HepG2 (cell line): ENCODE data around the gene CAVIN1. TPM values are rescaled to one million over a fixed set of nuclear protein-coding genes. Genes with fewer than 3 reads are reported as not detected.
A peak's percentile ranks its signal among the peaks of the same experiment; 100 is the strongest.

ENCODE experiments used
- CAMTA2 ChIP-seq: sonication (generic); formaldehyde crosslinking; IDR thresholded peaks from 2 replicates; pipeline ENCODE4 v1.4.0; 2020; ENCODE audit warnings: mild to moderate bottlenecking, missing genetic modification reagents, borderline replicate concordance
- CEBPB ChIP-seq: IDR thresholded peaks from 2 replicates; pipeline ENCODE4 v1.6.1; 2011; ENCODE audit warnings: low read depth, low read length, improper control_type of control experiment, borderline replicate concordance
- DRAP1 ChIP-seq: IDR thresholded peaks from 2 replicates; pipeline ENCODE4 v1.6.1; 2016; ENCODE audit warnings: missing genetic modification reagents, missing compliant biosample characterization
- FOXK1 ChIP-seq: sonication (generic); formaldehyde crosslinking; IDR thresholded peaks from 2 replicates; pipeline ENCODE4 v1.4.0; 2020; ENCODE audit warnings: low read depth, missing genetic modification reagents, borderline replicate concordance
- HNRNPL ChIP-seq: fragments of 200-400 bp; formaldehyde crosslinking; IDR thresholded peaks from 2 replicates; pipeline ENCODE4 v1.6.1; 2017; ENCODE audit warnings: mild to moderate bottlenecking, low read depth, low read length
- ISL2 ChIP-seq: sonication (generic); formaldehyde crosslinking; IDR thresholded peaks from 2 replicates; pipeline ENCODE4 v1.5.0; 2020; ENCODE audit warnings: missing genetic modification reagents
- MNT ChIP-seq: fragments of 450-650 bp; IDR thresholded peaks from 2 replicates; pipeline ENCODE4 v1.6.1; 2016
- MXI1 ChIP-seq: IDR thresholded peaks from 3 replicates; pipeline ENCODE4 v1.6.1; 2012; ENCODE audit warnings: low read depth, low read length, inconsistent platforms, borderline replicate concordance
- PATZ1 ChIP-seq: sonication (generic); formaldehyde crosslinking; IDR thresholded peaks from 2 replicates; pipeline ENCODE4 v1.4.0; 2020; ENCODE audit warnings: missing genetic modification reagents
- PHF8 ChIP-seq: sonication (generic); formaldehyde crosslinking; IDR thresholded peaks from 2 replicates; pipeline ENCODE4 v1.5.0; 2020; ENCODE audit warnings: missing genetic modification reagents
- TAF1 ChIP-seq: sonication (generic); formaldehyde crosslinking; IDR thresholded peaks from 2 replicates; pipeline ENCODE4 v1.4.0; 2020; ENCODE audit warnings: missing genetic modification reagents
- TCF7 ChIP-seq: sonication (generic); IDR thresholded peaks from 2 replicates; pipeline ENCODE4 v1.6.1; 2016; ENCODE audit warnings: antibody characterized with exemption, low read depth
- YEATS2 ChIP-seq: sonication (generic); formaldehyde crosslinking; IDR thresholded peaks from 2 replicates; pipeline ENCODE4 v1.4.0; 2020; ENCODE audit warnings: missing genetic modification reagents, borderline replicate concordance
- ZNF335 ChIP-seq: sonication (generic); formaldehyde crosslinking; IDR thresholded peaks from 2 replicates; pipeline ENCODE4 v1.4.0; 2020; ENCODE audit warnings: missing genetic modification reagents
- ZNF432 ChIP-seq: sonication (generic); formaldehyde crosslinking; IDR thresholded peaks from 2 replicates; pipeline ENCODE4 v1.5.0; 2020; ENCODE audit warnings: missing genetic modification reagents, mild to moderate bottlenecking, borderline replicate concordance
- ZNF567 ChIP-seq: sonication (generic); formaldehyde crosslinking; IDR thresholded peaks from 2 replicates; pipeline ENCODE4 v1.8.1; 2023; ENCODE audit warnings: mild to moderate bottlenecking, missing genetic modification reagents, borderline replicate concordance
- ZNF780A ChIP-seq: sonication (generic); formaldehyde crosslinking; IDR thresholded peaks from 2 replicates; pipeline ENCODE4 v1.8.0; 2022; ENCODE audit warnings: mild to moderate bottlenecking, missing genetic modification reagents, moderate library complexity
- ZSCAN5A ChIP-seq: sonication (generic); formaldehyde crosslinking; IDR thresholded peaks from 2 replicates; pipeline ENCODE4 v1.8.0; 2022; ENCODE audit warnings: mild to moderate bottlenecking, missing genetic modification reagents, borderline replicate concordance
- polyA plus RNA-seq, 8 experiments: library from polyadenylated mRNA; depleted of rRNA in 3 of 8; stranded (reverse) in 7 of 8; unstranded in 1 of 8; fragments of >200 nt; fragmentation: Illumina TruSeq in 4 of 8; extraction: Trizol in 4 of 8; gene quantifications; 2 replicates each; pipeline versions ENCODE4 v1.2.1 to v1.2.3, GENCODE V29; 2011 to 2016; ENCODE audit warnings: low read depth in 4 of 8, missing spikeins in 1 of 8, mixed read lengths in 1 of 8; ENCODE audit not compliant: insufficient read depth in 1 of 8
- total RNA-seq, 5 experiments: library from RNA; depleted of rRNA; stranded (reverse); fragments of >200 nt; fragmentation: Illumina TruSeq; extraction: Trizol; gene quantifications; 2 replicates each; pipeline ENCODE4 v1.2.3, GENCODE V29; 2016; ENCODE audit warnings: low read depth in 1 of 5
- TF ChIP-seq, protein P1 (sequence below): sonication (generic); formaldehyde crosslinking; IDR thresholded peaks from 2 replicates; pipeline ENCODE4 v1.4.0; 2020; ENCODE audit warnings: missing genetic modification reagents
- TF ChIP-seq, protein P2 (sequence below): sonication (generic); formaldehyde crosslinking; IDR thresholded peaks from 2 replicates; pipeline ENCODE4 v1.4.0; 2020; ENCODE audit warnings: missing genetic modification reagents

Gene CAVIN1
- total and polyA plus RNA-seq, 2 of the 13 experiments (the other 11 are each of a cell fraction or from before 2014, with no cell fraction given) = 15.9 to 25.5 TPM

DNA sequence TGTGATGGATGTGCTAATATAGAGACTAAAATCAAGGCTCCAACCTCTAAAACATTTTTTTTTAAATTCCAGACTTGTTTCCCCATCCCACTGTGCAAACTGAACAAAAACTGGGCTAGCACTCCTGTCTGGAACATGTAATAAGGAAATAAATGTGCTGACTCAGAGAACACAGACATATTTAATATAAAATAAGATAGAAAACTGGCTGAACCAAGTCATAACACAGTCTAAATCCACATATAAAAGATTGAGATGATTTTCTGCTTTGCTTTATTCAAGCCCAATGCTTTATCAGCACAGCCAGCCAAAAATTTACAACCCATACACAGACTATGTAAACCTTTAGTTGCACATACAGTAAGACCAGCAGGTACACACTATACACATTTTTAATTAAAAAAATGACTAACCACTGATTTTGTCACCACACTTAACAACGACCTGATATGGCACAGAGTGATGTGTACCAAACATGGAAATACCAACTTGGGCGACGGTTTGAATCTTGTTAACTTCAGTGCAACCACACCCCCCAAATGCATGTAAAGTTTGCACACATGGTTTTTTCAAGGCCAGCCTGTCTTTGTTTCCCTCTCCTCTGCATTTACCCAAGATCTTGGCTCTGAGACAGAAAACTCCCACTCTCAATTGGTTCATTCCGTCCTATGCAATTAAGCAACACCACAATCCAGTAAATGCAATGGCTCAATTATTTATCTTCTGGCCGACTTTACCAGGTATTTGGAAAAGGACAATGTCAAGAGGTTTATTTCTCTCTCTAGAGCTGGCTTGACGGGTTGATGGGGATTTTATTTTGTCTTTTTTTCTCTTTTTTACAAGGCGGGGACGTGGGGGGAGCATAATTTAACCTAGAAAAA lies 36.0 kb downstream of the CAVIN1 start (continued):
- TF ChIP-seq MXI1 (peak; percentile 91; the same call in 2 of the 3 replicates), PHF8 (no peak), ZNF335 (CRISPR knock-in tag) (no peak), ZNF780A (no peak), YEATS2 (CRISPR knock-in tag) (no peak), TAF1 (CRISPR knock-in tag) (no peak), HNRNPL (no peak), ZNF567 (CRISPR knock-in tag) (no peak), ISL2 (CRISPR knock-in tag) (0 out of 2 replicates have a peak, but pooled peaks have one; percentile 20), PATZ1 (CRISPR knock-in tag) (peak; percentile 44; the same call in 1 of the 2 replicates), TCF7 (peak; percentile 35; the same call in 1 of the 2 replicates), CEBPB (peak; percentile 82), ZNF432 (CRISPR knock-in tag) (no peak), ZSCAN5A (CRISPR knock-in tag) (no peak), MNT (peak; percentile 80), DRAP1 (CRISPR knock-in tag) (peak; percentile 20; the same call in 1 of the 2 replicates), FOXK1 (CRISPR knock-in tag) (peak; percentile 71), CAMTA2 (CRISPR knock-in tag) (no peak)
- TF ChIP-seq, protein P1, sequence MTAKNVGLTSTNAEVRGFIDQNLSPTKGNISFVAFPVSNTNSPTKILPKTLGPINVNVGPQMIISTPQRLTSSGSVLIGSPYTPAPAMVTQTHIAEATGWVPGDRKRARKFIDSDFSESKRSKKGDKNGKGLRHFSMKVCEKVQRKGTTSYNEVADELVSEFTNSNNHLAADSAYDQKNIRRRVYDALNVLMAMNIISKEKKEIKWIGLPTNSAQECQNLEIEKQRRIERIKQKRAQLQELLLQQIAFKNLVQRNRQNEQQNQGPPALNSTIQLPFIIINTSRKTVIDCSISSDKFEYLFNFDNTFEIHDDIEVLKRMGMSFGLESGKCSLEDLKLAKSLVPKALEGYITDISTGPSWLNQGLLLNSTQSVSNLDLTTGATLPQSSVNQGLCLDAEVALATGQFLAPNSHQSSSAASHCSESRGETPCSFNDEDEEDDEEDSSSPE (CRISPR knock-in tag) = peak; percentile 30; the same call in 1 of the 2 replicates
- TF ChIP-seq, protein P2, sequence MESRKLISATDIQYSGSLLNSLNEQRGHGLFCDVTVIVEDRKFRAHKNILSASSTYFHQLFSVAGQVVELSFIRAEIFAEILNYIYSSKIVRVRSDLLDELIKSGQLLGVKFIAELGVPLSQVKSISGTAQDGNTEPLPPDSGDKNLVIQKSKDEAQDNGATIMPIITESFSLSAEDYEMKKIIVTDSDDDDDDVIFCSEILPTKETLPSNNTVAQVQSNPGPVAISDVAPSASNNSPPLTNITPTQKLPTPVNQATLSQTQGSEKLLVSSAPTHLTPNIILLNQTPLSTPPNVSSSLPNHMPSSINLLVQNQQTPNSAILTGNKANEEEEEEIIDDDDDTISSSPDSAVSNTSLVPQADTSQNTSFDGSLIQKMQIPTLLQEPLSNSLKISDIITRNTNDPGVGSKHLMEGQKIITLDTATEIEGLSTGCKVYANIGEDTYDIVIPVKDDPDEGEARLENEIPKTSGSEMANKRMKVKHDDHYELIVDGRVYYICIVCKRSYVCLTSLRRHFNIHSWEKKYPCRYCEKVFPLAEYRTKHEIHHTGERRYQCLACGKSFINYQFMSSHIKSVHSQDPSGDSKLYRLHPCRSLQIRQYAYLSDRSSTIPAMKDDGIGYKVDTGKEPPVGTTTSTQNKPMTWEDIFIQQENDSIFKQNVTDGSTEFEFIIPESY = no peak
